HG03139 (cell line): ENCODE results near the gene LTBR.
"Not testable (repeated sequence)": the region's sequence is repeated elsewhere in the genome, so short reads cannot be mapped to it uniquely, and the experiment has no call there.

Source experiments
- ATAC-seq: cut with Tn5 transposase; IDR thresholded peaks from one replicate; pipeline ENCODE4 v1.9.1; 2021; ENCODE audit not compliant: unreplicated experiment

LTBR gene

GRCh38 chr12:6383572-6384498 is at the start of gene LTBR:
TSS of gene LTBR (plus strand) at chr12:6384162. CDS start at chr12:6384359, 197 bp downstream.
- no peak for ATAC-seq

DNA sequence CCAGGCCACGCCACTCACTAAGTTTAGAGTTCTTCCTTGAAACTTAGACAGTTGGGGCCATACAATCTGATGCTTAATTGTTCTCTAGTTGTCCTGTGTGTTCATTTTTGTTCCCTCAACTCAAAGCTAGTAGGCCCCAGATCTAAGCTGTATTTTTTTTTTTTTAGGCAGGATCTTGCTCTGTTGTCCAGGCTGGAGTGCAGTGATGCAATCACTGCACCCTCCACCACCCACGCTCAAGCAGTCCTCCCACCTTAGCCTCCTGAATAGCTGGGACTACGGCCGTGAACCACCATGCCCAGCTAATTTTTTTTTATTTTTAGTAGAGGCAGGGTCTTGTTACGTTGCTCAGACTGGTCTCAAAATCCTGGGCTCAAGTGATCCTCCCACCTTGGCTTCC is 49.6 kb upstream of the LTBR start:
- no peak for ATAC-seq

- no peak for ATAC-seq
Observed at GRCh38 chr12:6334940-6335450, 49.0 kb upstream of the LTBR start.

DNA sequence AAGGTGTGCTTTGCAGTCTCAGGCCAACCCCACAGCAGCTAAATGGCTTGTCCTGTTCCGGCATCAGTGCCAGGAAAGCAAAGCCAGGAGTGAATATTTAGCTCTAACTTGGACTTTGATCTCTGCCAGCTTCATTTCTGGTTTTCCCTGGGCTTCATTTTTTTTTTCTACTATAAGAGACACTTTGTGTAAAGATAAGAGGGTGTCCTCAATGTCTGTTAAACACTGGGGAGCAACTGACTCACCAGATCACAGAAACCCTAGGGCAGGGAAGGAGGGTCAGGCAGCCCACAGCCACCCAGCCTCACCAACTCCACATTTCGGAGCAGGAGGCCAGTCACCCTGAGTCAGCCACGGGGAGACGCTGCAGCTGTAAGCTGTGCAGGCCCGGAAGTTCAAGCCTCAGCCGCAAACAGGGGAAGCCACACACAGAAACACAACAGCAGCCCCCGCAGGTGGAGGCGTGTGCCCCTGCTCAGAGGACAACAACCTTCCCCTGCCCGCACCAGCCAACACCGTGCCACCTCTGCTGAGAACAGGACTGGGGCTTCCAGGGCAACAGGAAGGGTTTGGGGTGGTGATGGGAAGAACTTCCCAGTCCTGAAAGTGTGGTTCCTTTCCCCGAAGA is 48.4 kb upstream of the LTBR start:
- ATAC-seq: peak; percentile 52

- ATAC-seq: no peak
Observed at GRCh38 chr12:6336079-6336888, 47.7 kb upstream of the LTBR start.

DNA sequence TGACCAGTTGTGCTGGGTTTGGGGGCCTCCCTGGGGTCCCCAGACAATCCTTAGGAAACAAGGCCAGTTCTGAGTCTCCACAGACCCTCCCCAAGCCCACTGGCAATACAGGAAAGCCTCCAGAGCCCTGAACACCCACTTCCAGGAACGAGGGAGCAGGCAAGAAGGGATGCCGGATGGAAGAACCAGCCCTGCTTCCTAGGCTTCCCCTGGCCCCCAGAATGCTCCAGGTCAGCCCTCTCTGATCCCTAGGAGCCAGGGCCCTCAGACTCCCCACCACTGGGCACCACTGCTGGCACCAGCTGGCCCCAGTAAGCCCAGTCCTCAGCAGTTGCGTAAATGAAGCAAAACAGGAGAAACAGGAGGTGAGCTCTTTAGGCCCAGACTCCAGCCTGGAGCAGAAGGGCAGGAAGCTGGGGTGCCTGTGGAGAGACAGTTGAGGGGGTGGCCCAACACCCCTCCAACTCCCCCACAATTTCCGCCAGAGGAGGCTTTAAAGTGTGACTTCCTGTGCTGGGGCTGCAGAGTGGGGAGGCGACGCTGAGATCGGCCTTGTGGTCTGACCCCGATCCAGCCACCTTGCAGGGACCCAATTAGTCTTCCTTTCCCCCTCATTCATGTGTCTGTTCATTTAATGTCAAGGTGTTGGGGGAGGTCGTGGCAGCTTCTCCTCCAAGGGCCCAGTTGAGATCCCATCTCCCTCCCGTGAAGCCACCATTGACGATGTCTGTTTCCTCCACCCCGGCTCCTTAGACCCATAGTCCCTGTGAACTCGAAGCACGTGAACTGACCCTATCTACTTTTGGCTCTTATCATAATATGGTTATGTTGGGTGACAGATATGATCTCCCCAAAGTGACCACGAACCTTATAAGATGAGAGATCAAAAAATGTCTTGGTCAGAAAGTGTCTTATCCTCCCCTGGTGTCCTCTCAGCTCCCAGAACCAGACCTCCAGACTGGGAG is 46.8 kb upstream of the LTBR start:
- ATAC-seq: no peak

DNA sequence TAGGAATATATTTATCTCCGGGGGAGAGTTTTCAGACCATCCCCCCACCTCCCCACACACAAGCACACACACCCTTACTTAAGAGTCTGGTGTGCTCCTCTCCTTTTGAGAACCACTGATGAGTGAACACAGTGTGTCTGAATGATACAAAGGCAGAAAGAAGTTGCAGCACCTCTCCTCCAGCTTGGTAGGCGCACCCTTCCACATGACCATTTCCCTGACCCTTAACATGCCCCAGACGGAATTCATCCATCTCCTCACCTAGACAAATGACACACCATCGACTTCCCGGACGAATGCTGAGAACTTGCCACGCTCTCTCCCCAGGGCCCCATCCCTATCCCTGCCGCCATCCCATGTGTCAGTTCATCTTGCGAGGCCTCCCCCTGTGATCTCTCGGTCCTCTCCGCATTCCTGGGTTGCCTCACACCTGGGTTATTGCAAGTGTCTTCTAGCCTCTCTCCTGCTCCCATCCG is 46.0 kb upstream of the LTBR start:
- ATAC-seq: no peak

DNA sequence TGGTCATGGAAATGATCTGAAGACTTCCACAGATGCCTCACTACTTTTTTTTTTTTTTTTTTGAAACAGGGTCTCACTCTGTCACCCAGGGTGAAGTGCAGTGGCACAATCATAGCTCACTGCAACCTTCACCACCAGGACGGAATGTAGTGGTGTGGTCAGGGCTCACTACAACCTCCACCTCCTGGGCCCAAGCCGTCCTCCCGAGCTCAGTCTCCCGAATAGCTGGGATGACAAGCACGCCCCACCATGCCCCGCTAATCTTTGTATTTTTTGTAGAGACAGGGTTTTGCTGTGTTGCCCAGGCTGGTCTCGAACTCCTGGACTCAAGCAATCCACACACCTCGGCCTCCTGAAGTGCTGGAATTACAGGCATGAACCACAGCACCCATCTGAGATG is 45.4 kb upstream of the LTBR start:
- not testable (repeated sequence) for ATAC-seq

- no peak for ATAC-seq
Observed at GRCh38 chr12:6338955-6339354, 45.0 kb upstream of the LTBR start.

DNA sequence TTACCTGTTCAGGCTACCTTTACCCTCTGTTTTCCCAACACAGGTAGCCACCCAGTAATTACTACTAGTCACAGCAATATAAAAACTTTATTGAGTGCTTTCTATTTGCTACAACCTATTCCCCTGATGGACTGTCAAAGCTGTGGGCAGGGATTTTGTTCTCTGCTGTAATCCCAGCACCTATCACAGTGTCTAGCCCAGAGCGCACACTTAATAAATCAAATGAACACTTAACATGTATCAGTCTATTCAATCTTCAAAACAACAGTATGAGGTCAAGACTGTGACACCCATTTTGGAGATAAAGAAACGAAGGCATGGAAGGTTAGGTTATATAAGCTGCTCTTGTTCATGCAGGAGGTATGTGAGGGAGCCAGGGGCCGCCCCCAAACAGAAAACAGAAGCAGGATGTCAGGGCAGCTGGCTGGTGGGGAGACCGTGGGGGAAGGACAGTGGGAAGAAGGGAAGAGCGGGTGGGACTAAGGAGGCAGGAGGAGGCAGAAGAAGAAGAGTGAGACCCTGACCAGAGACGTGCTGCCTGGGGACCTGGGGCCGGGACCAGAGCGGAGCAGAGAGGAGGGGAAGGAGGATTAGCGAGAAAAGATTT is 43.8 kb upstream of the LTBR start:
- no peak for ATAC-seq

GRCh38 chr12:6340745-6341416 is 43.1 kb upstream of the LTBR start:
- ATAC-seq: no peak

DNA sequence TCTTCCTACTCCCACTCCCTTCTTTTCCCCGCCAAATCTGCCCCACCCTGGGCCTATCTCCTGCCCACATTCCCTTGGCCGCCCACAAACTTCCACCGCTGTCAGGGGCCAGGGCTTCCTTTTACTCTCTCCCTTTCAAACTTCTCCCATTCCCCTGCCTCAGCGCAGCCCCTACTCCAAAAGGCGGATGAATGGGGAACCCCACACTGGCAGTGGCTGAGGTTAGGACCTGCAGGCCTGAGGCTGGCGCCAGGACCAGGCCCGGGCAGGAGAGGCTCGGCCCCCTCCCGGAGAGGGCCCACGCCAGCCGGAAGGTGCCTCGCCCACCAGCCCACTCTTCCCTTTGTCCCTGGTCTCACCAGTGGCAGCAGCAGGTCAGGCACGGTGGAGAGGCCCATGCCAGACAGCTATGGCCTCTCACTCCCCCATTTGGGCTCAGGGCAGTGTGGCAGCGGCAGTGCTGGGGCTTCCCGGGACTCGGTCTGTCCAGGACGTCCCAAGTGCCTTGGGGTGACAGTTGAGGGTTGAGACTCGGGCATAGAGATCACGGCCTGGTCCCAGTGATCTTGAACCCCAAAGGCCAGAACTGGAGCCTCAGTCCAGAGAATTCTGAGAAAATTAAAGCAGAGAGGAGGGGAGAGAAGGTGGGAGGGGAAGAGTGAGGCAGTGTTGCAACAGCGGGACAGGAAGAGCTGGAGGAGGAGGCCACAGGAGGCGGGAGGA is 42.4 kb upstream of the LTBR start, which contains the start of gene TNFRSF1A:
Gene TNFRSF1A, minus strand, starts transcription at position 660 of the 723 bp plus-strand sequence. Its CDS starts 262 bp downstream, at position 398.
- no peak for ATAC-seq

DNA sequence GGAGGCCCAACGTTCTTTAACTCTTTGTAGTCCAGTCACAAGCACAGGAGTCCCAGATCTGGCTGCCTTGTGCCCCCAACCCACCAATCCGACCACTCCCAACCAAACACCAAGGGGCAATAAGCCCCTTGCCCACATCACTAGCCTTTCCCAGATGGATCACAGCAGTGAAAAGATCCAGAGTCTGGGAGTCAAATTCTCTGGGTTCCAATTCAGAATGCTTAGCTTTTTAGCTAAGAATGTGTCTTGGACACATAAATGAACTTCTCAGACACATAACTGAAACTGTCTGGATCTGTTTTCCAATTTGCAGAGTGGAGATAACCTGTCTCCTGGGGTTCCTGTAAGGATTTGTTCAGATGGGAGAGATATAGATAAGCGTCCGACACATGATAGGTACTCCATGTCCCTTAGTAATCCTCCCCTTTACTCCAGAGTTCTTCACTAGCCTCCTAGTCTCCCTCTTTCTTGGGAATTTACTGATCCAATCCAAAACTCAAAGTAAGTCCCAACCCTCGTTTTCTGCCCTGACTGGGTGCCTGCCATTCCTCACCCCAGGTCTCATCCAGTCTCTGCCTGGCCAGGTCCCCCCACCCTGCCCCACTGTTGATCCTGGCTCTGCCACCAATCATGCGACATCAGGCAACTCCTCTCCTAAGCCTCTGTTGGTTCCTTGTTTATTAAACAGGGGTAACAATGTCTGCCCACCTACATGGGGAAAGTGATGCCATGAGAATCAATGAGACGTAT is 41.6 kb upstream of the LTBR start:
- ATAC-seq: no peak

- ATAC-seq: no peak
Observed at GRCh38 chr12:6343518-6343917, 40.4 kb upstream of the LTBR start.

- not testable (repeated sequence) for ATAC-seq
Observed at GRCh38 chr12:6344101-6344660, 39.8 kb upstream of the LTBR start.

DNA sequence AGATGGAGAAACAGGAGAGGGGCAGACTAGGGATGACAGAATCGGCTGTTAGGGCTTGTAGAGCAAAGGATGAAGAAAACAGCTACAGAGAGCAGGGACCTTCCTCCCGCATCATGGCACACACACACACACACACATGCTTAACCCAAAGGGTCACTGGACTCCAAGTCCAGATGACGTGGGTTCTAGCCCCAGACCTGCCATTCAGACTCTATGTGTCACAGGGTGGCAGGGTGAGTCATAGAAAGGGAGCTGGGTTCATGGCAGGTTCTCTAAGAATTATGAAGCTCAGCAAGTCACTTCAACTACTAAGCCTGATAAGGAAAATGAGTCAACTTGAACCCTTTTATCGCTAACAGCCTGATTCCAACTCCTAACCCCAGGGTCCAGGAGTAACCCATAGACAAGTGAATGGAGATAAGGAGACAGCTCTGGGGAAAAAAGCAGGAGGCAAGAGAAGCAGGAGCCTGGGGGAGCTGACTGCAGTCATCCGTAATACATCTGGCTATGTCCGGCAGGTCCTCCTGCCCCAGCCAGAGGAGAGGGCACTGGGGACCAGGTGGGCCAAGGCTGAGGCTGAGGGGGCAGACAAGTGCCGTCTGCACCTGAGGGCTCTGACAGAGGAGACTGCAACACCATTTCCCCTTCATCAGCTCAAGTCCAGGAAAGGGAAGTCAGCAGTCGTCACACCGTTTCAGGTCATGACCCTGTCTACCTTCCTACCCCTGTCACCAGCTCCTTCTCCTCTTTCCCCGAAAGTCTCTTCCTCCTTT is 38.5 kb upstream of the LTBR start:
- ATAC-seq: no peak
